Neural cell (in vitro differentiated cells): ENCODE results near the gene MYLIP.

Experiments used
- EP300 ChIP-seq: fragments of 450-650 bp; conservative IDR thresholded peaks from 2 replicates; pipeline ENCODE4 v1.6.1; 2014; ENCODE audit warnings: antibody characterized with exemption, mild to moderate bottlenecking, moderate library complexity; ENCODE audit not compliant: poor library complexity, severe bottlenecking
- POLR2AphosphoS5 ChIP-seq: IDR thresholded peaks from 2 replicates; pipeline ENCODE4 v1.6.1; 2012
- RAD21 ChIP-seq: fragments of 450-650 bp; conservative IDR thresholded peaks from 2 replicates; pipeline ENCODE4 v1.6.1; 2014; ENCODE audit warnings: antibody characterized with exemption, mild to moderate bottlenecking, moderate library complexity
- SMC3 ChIP-seq: fragments of 450-650 bp; conservative IDR thresholded peaks from 2 replicates; pipeline ENCODE4 v1.6.1; 2014; ENCODE audit warnings: antibody characterized with exemption, mild to moderate bottlenecking, moderate library complexity; ENCODE audit not compliant: poor library complexity
- TAF1 ChIP-seq: IDR thresholded peaks from 2 replicates; pipeline ENCODE4 v1.6.1; 2012; ENCODE audit warnings: low read depth
- TF ChIP-seq, protein P1 (sequence below): fragments of 450-650 bp; IDR thresholded peaks from 2 replicates; pipeline ENCODE4 v1.5.1; 2014; ENCODE audit warnings: antibody characterized with exemption, mild to moderate bottlenecking, moderate library complexity; ENCODE audit not compliant: poor library complexity, severe bottlenecking

DNA sequence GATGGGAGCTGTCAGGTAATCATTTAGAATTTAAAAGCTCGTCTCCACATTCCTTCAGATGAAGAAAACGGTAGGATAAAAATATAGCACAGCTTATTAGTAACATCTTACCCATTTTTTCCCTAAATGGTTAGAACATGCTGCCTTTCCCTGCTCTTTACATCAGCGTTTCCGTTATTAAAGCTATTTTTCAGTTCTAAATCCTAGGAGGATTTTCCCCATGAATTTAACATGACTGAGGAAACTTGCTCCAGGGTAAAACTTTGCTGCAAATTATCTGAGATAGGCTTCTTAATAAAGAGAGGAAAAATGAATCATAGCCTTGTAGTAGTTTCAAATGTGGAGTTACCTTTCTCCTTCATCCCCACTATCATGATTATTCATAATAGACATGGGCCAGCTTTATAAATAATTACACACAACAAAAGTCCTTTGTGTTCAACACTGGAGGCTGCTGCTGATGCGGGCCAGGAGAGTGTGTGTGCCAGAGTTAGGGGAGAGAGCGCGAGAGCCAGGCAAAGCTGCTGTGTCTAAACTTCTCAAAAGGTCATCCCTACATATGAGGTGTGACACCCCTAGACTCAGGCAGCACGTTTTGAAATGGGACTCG, 24.4 kb downstream of the MYLIP start:
- TF ChIP-seq, protein P1, sequence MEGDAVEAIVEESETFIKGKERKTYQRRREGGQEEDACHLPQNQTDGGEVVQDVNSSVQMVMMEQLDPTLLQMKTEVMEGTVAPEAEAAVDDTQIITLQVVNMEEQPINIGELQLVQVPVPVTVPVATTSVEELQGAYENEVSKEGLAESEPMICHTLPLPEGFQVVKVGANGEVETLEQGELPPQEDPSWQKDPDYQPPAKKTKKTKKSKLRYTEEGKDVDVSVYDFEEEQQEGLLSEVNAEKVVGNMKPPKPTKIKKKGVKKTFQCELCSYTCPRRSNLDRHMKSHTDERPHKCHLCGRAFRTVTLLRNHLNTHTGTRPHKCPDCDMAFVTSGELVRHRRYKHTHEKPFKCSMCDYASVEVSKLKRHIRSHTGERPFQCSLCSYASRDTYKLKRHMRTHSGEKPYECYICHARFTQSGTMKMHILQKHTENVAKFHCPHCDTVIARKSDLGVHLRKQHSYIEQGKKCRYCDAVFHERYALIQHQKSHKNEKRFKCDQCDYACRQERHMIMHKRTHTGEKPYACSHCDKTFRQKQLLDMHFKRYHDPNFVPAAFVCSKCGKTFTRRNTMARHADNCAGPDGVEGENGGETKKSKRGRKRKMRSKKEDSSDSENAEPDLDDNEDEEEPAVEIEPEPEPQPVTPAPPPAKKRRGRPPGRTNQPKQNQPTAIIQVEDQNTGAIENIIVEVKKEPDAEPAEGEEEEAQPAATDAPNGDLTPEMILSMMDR = no peak
- no peak for TF ChIP-seq RAD21
- no peak for TF ChIP-seq SMC3
- TF ChIP-seq POLR2AphosphoS5 = no peak
- no peak for TF ChIP-seq TAF1
- no peak for TF ChIP-seq EP300
